HG03103 (cell line): ENCODE data around the gene CD302.
"Not testable (repeated sequence)": the region's sequence is repeated elsewhere in the genome, so short reads cannot be mapped to it uniquely, and the experiment has no call there.

Source experiments
- ATAC-seq: cut with Tn5 transposase; IDR thresholded peaks from one replicate; pipeline ENCODE4 v1.9.1; 2021; ENCODE audit warnings: low read depth; ENCODE audit not compliant: unreplicated experiment

The CD302 gene

DNA sequence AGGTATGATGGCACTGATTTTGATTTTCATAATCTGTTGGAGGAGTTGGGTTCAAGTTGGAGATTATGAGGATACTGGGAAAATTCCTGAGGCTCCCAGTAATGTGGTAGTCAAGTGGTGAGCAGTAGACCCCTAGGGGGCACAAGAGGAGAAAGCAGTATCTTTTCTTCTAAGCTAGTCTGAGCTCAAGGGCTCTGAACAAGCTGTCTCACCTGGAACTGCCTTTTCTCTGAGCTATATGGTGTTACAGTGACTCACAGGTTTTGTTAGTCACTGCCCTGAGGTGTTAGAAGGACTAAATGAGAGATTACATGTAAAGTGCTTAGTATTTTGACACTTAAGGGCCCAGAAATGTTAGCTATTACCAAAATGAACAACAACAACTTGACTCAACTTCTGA is 42.2 kb downstream of the CD302 start:
- no peak for ATAC-seq

- no peak for ATAC-seq
These were observed 43.0 kb downstream of the CD302 start for GRCh38 chr2:159755014-159755413.

DNA sequence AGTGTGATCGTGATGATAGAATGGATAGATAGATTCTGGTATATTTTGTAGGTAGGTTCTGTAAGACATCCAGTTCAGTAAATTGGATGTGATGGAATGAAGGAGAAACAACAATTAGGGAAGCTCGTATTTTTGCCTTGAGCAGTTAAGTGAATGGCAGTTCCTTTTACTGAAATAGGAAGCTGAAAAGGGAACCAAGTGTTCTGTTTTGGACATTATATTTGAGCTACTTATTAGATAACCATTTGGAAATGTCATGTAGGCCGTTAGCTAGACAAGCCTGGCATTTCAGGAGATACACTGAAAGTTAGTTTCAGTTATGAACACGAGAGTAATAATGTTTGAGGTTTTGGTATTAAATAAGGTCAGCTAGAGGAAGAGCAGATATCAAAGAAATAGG is 44.2 kb downstream of the CD302 start:
- no peak for ATAC-seq

GRCh38 chr2:159750873-159751272 is 47.1 kb downstream of the CD302 start:
- no peak for ATAC-seq

DNA sequence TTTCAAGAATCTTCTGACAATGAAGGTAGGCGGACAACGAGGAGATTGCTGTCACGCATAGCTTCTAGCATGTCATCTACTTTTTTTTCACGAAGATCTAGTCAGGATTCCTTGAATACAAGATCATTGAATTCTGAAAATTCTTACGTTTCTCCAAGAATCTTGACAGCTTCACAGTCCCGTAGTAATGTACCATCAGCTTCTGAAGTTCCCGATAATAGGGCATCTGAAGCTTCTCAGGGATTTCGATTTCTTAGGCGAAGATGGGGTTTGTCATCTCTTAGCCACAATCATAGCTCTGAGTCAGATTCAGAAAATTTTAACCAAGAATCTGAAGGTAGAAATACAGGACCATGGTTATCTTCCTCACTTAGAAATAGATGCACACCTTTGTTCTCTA is 49.9 kb downstream of the CD302 start:
- no peak for ATAC-seq

DNA sequence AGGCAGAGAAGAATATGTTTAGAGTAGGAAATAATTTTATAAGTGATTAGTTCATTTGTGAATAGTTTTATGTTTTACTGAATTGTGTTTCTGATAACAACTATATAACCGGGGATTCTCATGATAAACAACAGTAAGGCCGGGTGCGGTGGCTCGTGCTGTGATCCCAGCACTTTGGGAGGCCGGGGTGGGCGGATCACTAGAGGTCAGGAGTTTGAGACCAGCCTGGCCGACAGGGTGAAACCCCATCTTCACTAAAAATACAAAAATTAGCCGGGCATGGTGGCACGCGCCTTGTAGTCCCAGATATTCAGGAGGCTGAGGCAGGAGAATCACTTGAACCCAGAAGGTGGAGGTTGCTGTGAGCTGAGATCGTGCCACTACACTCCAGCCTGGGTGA is 52.8 kb downstream of the CD302 start:
- ATAC-seq, result not testable (repeated sequence)

- ATAC-seq, result no peak
These were observed 53.6 kb downstream of the CD302 start for GRCh38 chr2:159744363-159744762.

- ATAC-seq, result no peak
These were observed 55.2 kb downstream of the CD302 start for GRCh38 chr2:159742846-159743245.

DNA sequence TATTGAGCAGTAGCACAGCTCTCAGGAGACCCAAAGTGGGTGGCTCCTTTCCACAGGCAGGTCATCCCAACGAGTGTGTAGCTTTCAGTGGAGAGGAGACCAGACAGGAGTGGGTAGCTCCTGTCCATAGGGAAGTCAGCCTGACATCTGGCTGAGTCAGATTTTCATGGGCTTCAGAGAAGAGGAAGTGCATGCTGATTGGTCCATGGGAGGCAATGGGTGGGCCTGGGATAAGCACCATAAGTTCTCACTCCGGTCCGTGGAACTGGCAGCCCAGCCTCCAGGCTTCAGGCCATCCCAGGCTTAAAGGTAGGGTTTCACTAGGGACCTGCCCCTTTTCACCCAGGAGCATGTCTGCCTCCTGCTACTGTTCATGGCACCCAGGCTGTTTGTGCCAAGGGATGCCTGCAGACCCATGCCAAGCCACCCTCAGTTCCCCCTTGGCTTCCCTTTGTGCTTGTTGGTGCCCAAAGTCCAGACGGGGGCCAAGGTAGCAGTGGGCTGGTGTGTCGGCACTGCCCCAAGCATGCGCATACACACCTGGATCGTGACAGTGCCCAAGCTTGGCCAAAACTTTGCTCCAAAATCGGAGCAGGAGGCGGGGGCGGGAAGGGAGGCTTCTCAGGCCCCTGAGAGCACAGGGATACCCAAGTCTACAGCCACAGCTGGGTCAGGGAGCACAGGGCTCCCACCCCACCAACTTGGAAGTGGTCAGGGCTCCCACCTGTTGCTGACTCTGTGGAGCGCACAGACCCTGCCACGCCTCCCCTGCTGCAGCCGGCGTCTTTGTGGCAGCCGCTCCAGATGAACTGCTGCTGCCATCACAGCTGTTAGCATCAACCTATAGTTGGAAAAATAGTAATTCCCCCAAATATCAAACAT is 59.3 kb downstream of the CD302 start:
- no peak for ATAC-seq

DNA sequence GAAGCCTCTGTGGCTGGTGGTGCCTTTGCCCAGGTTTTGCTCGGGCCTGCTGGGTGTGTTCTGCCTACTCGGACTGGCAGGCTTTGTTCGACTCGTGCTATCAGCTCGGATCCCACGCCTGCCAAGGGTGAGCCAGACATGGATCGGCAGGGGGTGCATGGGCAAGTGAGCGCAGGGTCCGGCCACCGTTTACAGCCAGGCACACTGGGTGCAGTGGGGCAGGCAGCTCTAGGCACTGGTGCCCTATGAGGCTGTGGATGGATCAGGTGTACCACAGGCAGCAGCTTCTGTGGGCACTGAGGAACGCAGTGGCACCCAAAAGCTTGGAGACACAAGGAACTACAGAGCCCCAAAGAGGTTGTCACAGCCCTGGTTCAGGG is 60.1 kb downstream of the CD302 start:
- ATAC-seq, result no peak

- no peak for ATAC-seq
These were observed 60.6 kb downstream of the CD302 start for GRCh38 chr2:159737292-159737916.

DNA sequence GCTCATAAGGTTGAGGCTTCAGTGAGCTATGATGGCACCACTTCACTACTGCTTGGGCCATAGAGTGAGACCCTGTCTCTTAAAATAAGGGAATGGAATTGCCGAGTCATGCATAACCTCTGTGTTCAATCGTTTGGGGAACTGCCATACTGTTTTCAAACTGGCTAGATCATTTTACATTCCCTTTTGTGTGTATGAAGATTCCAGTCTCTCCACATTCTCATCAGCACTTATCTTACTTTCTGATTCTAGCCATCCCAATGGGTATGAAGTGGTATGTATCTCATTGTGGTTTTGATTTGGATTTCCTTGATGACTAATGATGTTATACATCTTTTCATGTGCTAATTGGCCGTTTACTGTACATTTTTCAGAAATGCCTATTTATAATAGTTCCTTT is 62.0 kb downstream of the CD302 start:
- no peak for ATAC-seq

GRCh38 chr2:159735648-159736047 is 62.4 kb downstream of the CD302 start:
- ATAC-seq, result no peak

DNA sequence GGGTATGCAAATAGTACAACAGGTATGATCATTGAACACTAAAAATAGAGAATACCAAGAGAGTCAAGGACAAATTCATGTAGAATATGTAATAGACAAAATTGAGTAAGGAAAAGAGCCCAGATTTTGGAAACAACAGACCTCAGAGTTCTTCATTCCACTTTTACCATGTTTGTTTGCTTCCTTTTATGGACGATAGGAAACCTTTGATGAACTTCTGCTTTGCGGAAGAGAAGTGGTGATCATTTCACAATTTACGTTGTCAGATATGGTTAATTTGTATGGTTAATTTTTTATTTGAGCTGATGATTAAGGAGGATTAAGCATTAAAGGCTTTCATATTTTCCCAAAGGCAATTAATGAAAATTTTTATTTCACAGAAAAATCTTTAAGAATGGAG is 69.4 kb downstream of the CD302 start:
- no peak for ATAC-seq

GRCh38 chr2:159725713-159726112 is 72.3 kb downstream of the CD302 start:
- ATAC-seq, result no peak

DNA sequence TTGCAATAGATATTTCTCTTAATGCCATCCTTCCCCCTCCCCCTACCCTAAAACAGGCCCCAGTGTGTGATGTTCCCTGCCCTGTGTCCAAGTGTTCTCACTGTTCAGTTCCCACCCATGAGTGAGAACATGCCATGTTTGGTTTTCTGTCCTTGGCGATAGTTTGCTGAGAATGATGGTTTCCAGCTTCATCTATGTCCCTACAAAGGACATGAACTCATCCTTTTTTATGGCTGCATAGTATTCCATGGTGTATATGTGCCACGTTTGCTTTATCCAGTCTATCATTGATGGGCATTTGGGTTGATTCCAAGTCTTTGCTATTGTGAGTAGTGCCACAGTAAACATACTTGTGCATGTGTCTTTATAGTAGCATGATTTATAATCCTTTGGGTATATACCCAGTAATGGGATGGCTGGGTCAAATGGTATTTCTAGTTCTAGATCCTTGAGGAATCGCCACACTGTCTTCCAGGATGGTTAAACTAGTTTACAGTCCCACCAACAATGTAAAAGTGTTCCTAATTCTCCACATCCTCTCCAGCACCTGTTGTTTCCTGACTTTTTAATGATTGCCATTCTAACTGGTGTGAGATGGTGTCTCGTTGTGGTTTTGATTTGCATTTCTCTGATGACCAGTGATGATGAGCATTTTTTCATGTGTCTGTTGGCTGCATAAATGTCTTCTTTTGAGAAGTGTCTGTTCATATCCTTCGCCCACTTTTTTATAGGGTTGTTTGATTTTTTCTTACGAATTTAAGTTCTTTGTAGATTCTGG is 73.0 kb downstream of the CD302 start:
- not testable (repeated sequence) for ATAC-seq

- no peak for ATAC-seq
These were observed 75.4 kb downstream of the CD302 start for GRCh38 chr2:159722580-159722979.

DNA sequence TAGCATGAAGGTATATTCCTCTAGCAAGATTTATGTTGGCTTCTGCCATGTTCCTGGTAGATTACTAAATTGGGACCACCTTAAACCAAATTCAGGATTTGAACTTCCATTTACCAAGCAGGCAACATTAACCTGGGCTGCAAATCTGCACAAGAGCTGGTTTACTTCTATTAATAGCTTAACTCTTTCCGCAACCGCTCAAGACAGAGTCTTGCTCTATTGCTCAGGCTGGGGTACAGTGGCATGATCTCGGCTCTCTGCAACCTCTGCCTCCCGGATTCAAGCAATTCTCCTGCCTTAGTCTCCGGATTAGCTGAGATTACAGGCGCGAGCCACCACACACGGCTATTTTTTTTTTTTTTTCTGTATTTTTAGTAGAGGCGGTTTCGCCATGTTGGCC is 77.3 kb downstream of the CD302 start:
- ATAC-seq, result no peak
